ENCODE measurements around the gene CISD2.

- TF ChIP-seq POLR2AphosphoS5 (IDR thresholded peaks at IDR 0.05; ENCODE audit: low read depth, low read length) (no peak), TAF1 (IDR thresholded peaks at IDR 0.05; ENCODE audit: borderline replicate concordance, insufficient read depth, low read length) (no peak; the same call in 1 of the 2 replicates), REST (IDR thresholded peaks at IDR 0.05; ENCODE audit: insufficient read depth in 1 of 2, low read depth in 2 of 2, low read length in 2 of 2) (no peak), SIN3A (IDR thresholded peaks at IDR 0.05; ENCODE audit: borderline replicate concordance, insufficient read depth, low read length) (no peak), FOXP2 (optimal IDR thresholded peaks at IDR 0.05; ENCODE audit: borderline replicate concordance, extremely low read depth, extremely low read length, insufficient read depth) (no peak)
Observed at GRCh38 chr4:102828497-102828808, 40.3 kb upstream of the CISD2 start.

Measured in PFSK-1 (cell line).